Measurements from ENCODE around the gene KHDRBS1. TPM values are rescaled to one million over a fixed set of nuclear protein-coding genes. Genes with fewer than 3 reads are reported as not detected.

Gene KHDRBS1
- total and polyA plus RNA-seq, 8 donors: 21.4 to 99.9 (median 59.0) TPM

- no peak overlapping the region for H3K27ac ChIP-seq
- H3K27me3 ChIP-seq: no peaks in the 10 kb centered on the region
- no peaks in the 10 kb centered on the region for H3K9me3 ChIP-seq
- TF ChIP-seq CTCF (IDR thresholded peaks at IDR 0.05) (no peak), POLR2AphosphoS5 (IDR thresholded peaks at IDR 0.05) (no peak), POLR2A (IDR thresholded peaks at IDR 0.05) (no peak), EP300 (IDR thresholded peaks at IDR 0.05) (no peak)
- WGBS, 5 donors: 91 to 98% (median 95%) methylated on average over 6 to 15 of the region's 15 CpGs
- H3K36me3 ChIP-seq: peaks cover 47 to 90% (median 85%) of the 10 kb centered on the region in 4 donors
- peaks cover 0 to 11% (median 7%) of the 10 kb centered on the region in 4 donors for H3K4me1 ChIP-seq
- intact Hi-C loops (cut with DNase I; ENCODE audit: low total_unique reads): no loop called here
- DNase-seq: no peak
- H3K4me3 ChIP-seq: no peak overlapping the region
Observed at GRCh38 chr1:32091591-32091990, 77.9 kb downstream of the KHDRBS1 start.

Small RNAs within 50 kb of the gene (small RNA-seq; reads per million reads assigned to genes)
- gene MIR5585: 0 reads per million in 4 donors
- 0 reads per million in 4 donors for gene RF00017

Other genes with a start within 250 kb of the KHDRBS1 start
- 1 to 10 TPM in 4 of 5 donors, not detected in 1; 1.3 to 4.9 (median 2.8) TPM for gene ADGRB2, start 249.5 kb upstream of the KHDRBS1 start, total RNA-seq
- 1 to 10 TPM in 2 of 3 donors, under 1 TPM in 1; 0.61 to 1.9 (median 1.5) TPM for gene ADGRB2, start 249.5 kb upstream of the KHDRBS1 start, polyA plus RNA-seq
- 10 to 100 TPM in 1 of 5 donors, 1 to 10 TPM in 2, under 1 TPM in 1, not detected in 1; 0.55 to 11.1 (median 5.1) TPM for gene SPOCD1, start 197.8 kb upstream of the KHDRBS1 start, total RNA-seq
- gene SPOCD1, start 197.8 kb upstream of the KHDRBS1 start, polyA plus RNA-seq: 1 to 10 TPM in 2 of 3 donors, under 1 TPM in 1; 0.95 to 5.6 (median 3.1) TPM
- gene PTP4A2, start 75.5 kb upstream of the KHDRBS1 start, total RNA-seq: 100 to 1,000 TPM in 3 of 5 donors, 10 to 100 TPM in 2; 81.7 to 330 (median 218) TPM
- 100 to 1,000 TPM in 2 of 3 donors, 10 to 100 TPM in 1; 78.6 to 182 (median 153) TPM for gene PTP4A2, start 75.5 kb upstream of the KHDRBS1 start, polyA plus RNA-seq
- 1 to 10 TPM in 4 of 5 donors, not detected in 1; 2.2 to 6.2 (median 3.4) TPM for gene TMEM39B, start 59.1 kb downstream of the KHDRBS1 start, total RNA-seq
- gene TMEM39B, start 59.1 kb downstream of the KHDRBS1 start, polyA plus RNA-seq: 1 to 10 TPM; 4.7 to 9.7 (median 6.4) TPM
- gene KPNA6, start 94.2 kb downstream of the KHDRBS1 start, total RNA-seq: 10 to 100 TPM; 14.6 to 38.0 (median 32.6) TPM
- gene KPNA6, start 94.2 kb downstream of the KHDRBS1 start, polyA plus RNA-seq: 10 to 100 TPM in 1 of 3 donors, 1 to 10 TPM in 2; 7.6 to 11.3 (median 8.5) TPM
- 10 to 100 TPM; 20.6 to 48.1 (median 28.0) TPM for gene TXLNA, start 165.8 kb downstream of the KHDRBS1 start, total RNA-seq
- gene TXLNA, start 165.8 kb downstream of the KHDRBS1 start, polyA plus RNA-seq: 10 to 100 TPM in 2 of 3 donors, 1 to 10 TPM in 1; 9.8 to 18.4 (median 12.1) TPM
- gene CCDC28B, start 186.7 kb downstream of the KHDRBS1 start, total RNA-seq: 10 to 100 TPM in 1 of 5 donors, 1 to 10 TPM in 1, under 1 TPM in 1, not detected in 2; 0.45 to 27.8 (median 5.3) TPM
- 10 to 100 TPM in 2 of 3 donors, 1 to 10 TPM in 1; 8.7 to 11.8 (median 10.7) TPM for gene CCDC28B, start 186.7 kb downstream of the KHDRBS1 start, polyA plus RNA-seq
- 1 to 10 TPM in 4 of 5 donors, not detected in 1; 2.3 to 5.5 (median 2.9) TPM for gene IQCC, start 191.8 kb downstream of the KHDRBS1 start, total RNA-seq
- 1 to 10 TPM; 1.3 to 2.1 (median 1.7) TPM for gene IQCC, start 191.8 kb downstream of the KHDRBS1 start, polyA plus RNA-seq
- gene DCDC2B, start 195.2 kb downstream of the KHDRBS1 start, total RNA-seq: not detected
- not detected for gene DCDC2B, start 195.2 kb downstream of the KHDRBS1 start, polyA plus RNA-seq
- 100 to 1,000 TPM in 1 of 5 donors, 10 to 100 TPM in 4; 19.1 to 169 (median 27.1) TPM for gene TMEM234, start 208.5 kb downstream of the KHDRBS1 start, total RNA-seq
- 10 to 100 TPM; 11.6 to 14.3 (median 13.4) TPM for gene TMEM234, start 208.5 kb downstream of the KHDRBS1 start, polyA plus RNA-seq
- gene EIF3I, start 208.5 kb downstream of the KHDRBS1 start, total RNA-seq: 100 to 1,000 TPM in 2 of 5 donors, 10 to 100 TPM in 3; 21.1 to 444 (median 90.1) TPM
- 100 to 1,000 TPM; 180 to 245 (median 198) TPM for gene EIF3I, start 208.5 kb downstream of the KHDRBS1 start, polyA plus RNA-seq
- 10 to 100 TPM in 1 of 5 donors, 1 to 10 TPM in 1, not detected in 3; 1.6 to 36.8 TPM for gene FAM167B, start 233.4 kb downstream of the KHDRBS1 start, total RNA-seq
- 1 to 10 TPM; 3.6 to 7.1 (median 4.7) TPM for gene FAM167B, start 233.4 kb downstream of the KHDRBS1 start, polyA plus RNA-seq
- gene LCK, start 237.4 kb downstream of the KHDRBS1 start, total RNA-seq: 1 to 10 TPM in 4 of 5 donors, under 1 TPM in 1; 0.58 to 6.4 (median 2.0) TPM
- 1 to 10 TPM; 1.5 to 4.1 (median 2.3) TPM for gene LCK, start 237.4 kb downstream of the KHDRBS1 start, polyA plus RNA-seq

All from stomach (tissue), 9 donors.